CD4-positive, alpha-beta T cell treated with Interleukin-10 for 1 hour (primary cell): Measurements from ENCODE around the gene ASTL.

Experiments used
- DNase-seq: peaks from one replicate; pipeline ENCODE4 v3.0.0-alpha.2; 2020

ASTL gene

GRCh38 chr2:96075199-96075771 is 63.0 kb downstream of the ASTL start:
- DNase-seq, result no peak

GRCh38 chr2:96074156-96074555 is 64.1 kb downstream of the ASTL start:
- DNase-seq, result no peak

- no peak for DNase-seq
These were observed 65.0 kb downstream of the ASTL start for GRCh38 chr2:96073170-96073775.
